Lower leg skin (tissue), 4 donors: ENCODE measurements around the gene SINHCAF. TPM values are rescaled to one million over a fixed set of nuclear protein-coding genes. Genes with fewer than 3 reads are reported as not detected.

Source experiments
- DNase-seq, 2 donors: peaks; one replicate each; pipeline ENCODE4 v3.0.0-alpha.2; 2019; ENCODE audit warnings: low spot score in 2 of 2
- H3K4me3 ChIP-seq: fragments of 200-600 bp; sonication (generic); 2 replicates; pipeline ENCODE4 v1.5.1; 2017; ENCODE audit warnings: mild to moderate bottlenecking, low read depth; ENCODE audit not compliant: poor library complexity, severe bottlenecking
- CTCF ChIP-seq, 3 donors: fragments of 450-650 bp; IDR thresholded peaks; one replicate each; pipeline ENCODE4 v1.5.1; 2016; ENCODE audit warnings: antibody characterized with exemption in 3 of 3, mild to moderate bottlenecking in 3 of 3, moderate library complexity in 2 of 3
- POLR2A ChIP-seq, 2 donors: fragments of 450-650 bp; IDR thresholded peaks; one replicate each; pipeline ENCODE4 v1.6.1; 2016 to 2017; ENCODE audit warnings: antibody characterized with exemption in 2 of 2, mild to moderate bottlenecking in 1 of 2, moderate library complexity in 1 of 2
- WGBS, 2 donors: methylation state at CpG; one replicate each; pipeline ENCODE4 v1.1.5; 2018; 5-methylcytosine and 5-hydroxymethylcytosine counted together
- intact Hi-C: fragments of 100-400 bp; cut with DNase I; formaldehyde crosslinking; loops from one replicate; pipeline ENCODE4 v1.15.0; 2023; ENCODE audit warnings: low total_unique reads
- total RNA-seq, 4 donors: library from RNA; depleted of rRNA; stranded (reverse); fragments of >200 nt; gene quantifications; one replicate each; pipeline ENCODE4 v1.1.0, GENCODE V29; 2016

SINHCAF gene
- total RNA-seq, 4 donors from 2014 or later = 56.9 to 144 (median 96.5) TPM

- TF ChIP-seq POLR2A (IDR thresholded peaks at IDR 0.05) = no peak
- TF ChIP-seq CTCF (IDR thresholded peaks at IDR 0.05) = no peak
- H3K4me3 ChIP-seq = no peak overlapping the region
- 79 to 80% methylated on average over 1 of the region's 1 CpG for WGBS, 2 donors
- intact Hi-C loops = no loop called here
- DNase-seq = no peak
Measured at GRCh38 chr12:31342286-31342685, 16.3 kb upstream of the SINHCAF start.

- DNase-seq = peak in 1 of 2 donors; percentile 36
- intact Hi-C loops = no loop called here
- WGBS, 2 donors = 78 to 80% methylated on average over 10 of the region's 10 CpGs
Measured at GRCh38 chr12:31339831-31340622, 14.1 kb upstream of the SINHCAF start.

GRCh38 chr12:31337952-31338351, 12.0 kb upstream of the SINHCAF start:
- intact Hi-C loops = no loop called here
- no peak for TF ChIP-seq CTCF (IDR thresholded peaks at IDR 0.05)
- TF ChIP-seq POLR2A (IDR thresholded peaks at IDR 0.05) = no peak
- H3K4me3 ChIP-seq = no peak overlapping the region
- DNase-seq = no peak
- 69 to 78% methylated on average over 4 of the region's 4 CpGs for WGBS, 2 donors

More at GRCh38 chr12:31339831-31340622, 14.1 kb upstream of the SINHCAF start:
- H3K4me3 ChIP-seq = no peak overlapping the region
- TF ChIP-seq POLR2A (IDR thresholded peaks at IDR 0.05) (no peak), CTCF (IDR thresholded peaks at IDR 0.05) (no peak)

- no peak for TF ChIP-seq POLR2A (IDR thresholded peaks at IDR 0.05)
- no peak for TF ChIP-seq CTCF (IDR thresholded peaks at IDR 0.05)
- H3K4me3 ChIP-seq = no peak overlapping the region
- no peak for DNase-seq
- intact Hi-C loops = no loop called here
- 62 to 73% methylated on average over 4 of the region's 4 CpGs for WGBS, 2 donors
Measured at GRCh38 chr12:31331242-31331641, 5.3 kb upstream of the SINHCAF start.

GRCh38 chr12:31326736-31327659, 1.0 kb upstream of the SINHCAF start:
- no peak for DNase-seq
- TF ChIP-seq CTCF (IDR thresholded peaks at IDR 0.05) (no peak), POLR2A (IDR thresholded peaks at IDR 0.05) (no peak)
- H3K4me3 ChIP-seq = no peak overlapping the region
- intact Hi-C loops = no loop called here
- 40 to 43% methylated on average over 20 of the region's 20 CpGs for WGBS, 2 donors
